Skeletal muscle tissue (tissue), 4 donors: ENCODE measurements around the gene PLEKHA5. TPM values are rescaled to one million over a fixed set of nuclear protein-coding genes. Genes with fewer than 3 reads are reported as not detected.

Experiments
- H3K27ac ChIP-seq: one replicate; pipeline ENCODE4 v1.7.0; 2013; ENCODE audit warnings: mild to moderate bottlenecking, low read depth, low read length, inconsistent platforms
- H3K27me3 ChIP-seq, 3 donors: one replicate each; pipeline ENCODE4 v1.7.0; 2013; ENCODE audit warnings: low read length in 3 of 3; ENCODE audit not compliant: control insufficient read depth in 3 of 3, insufficient read depth in 3 of 3
- H3K36me3 ChIP-seq, 3 donors: one replicate each; pipeline ENCODE4 v1.7.0; 2013; ENCODE audit warnings: low read length in 3 of 3; ENCODE audit not compliant: control insufficient read depth in 3 of 3, insufficient read depth in 3 of 3
- H3K4me1 ChIP-seq, 3 donors: one replicate each; pipeline ENCODE4 v1.7.0; 2013; ENCODE audit warnings: low read length in 3 of 3, mild to moderate bottlenecking in 3 of 3; ENCODE audit not compliant: control insufficient read depth in 3 of 3, insufficient read depth in 3 of 3
- H3K4me3 ChIP-seq, 3 donors: one replicate each; pipeline ENCODE4 v1.7.0; 2013; ENCODE audit warnings: low read length in 3 of 3
- H3K9ac ChIP-seq, 3 donors: one replicate each; pipeline ENCODE4 v1.7.0; 2013; ENCODE audit warnings: low read length in 3 of 3, mild to moderate bottlenecking in 3 of 3, moderate library complexity in 2 of 3, low read depth in 1 of 3
- H3K9me3 ChIP-seq, 3 donors: one replicate each; pipeline ENCODE4 v1.7.0; 2013; ENCODE audit warnings: low read length in 3 of 3; ENCODE audit not compliant: control insufficient read depth in 3 of 3
- total RNA-seq: library from RNA; depleted of rRNA; stranded (reverse); fragments of >200 nt; gene quantifications from one replicate; pipeline ENCODE4 v1.2.3, GENCODE V29; 2014
- donor health status: Osteomylitis.

The PLEKHA5 gene
- total RNA-seq, 1 donor from 2014 or later: 25.1 TPM

DNA sequence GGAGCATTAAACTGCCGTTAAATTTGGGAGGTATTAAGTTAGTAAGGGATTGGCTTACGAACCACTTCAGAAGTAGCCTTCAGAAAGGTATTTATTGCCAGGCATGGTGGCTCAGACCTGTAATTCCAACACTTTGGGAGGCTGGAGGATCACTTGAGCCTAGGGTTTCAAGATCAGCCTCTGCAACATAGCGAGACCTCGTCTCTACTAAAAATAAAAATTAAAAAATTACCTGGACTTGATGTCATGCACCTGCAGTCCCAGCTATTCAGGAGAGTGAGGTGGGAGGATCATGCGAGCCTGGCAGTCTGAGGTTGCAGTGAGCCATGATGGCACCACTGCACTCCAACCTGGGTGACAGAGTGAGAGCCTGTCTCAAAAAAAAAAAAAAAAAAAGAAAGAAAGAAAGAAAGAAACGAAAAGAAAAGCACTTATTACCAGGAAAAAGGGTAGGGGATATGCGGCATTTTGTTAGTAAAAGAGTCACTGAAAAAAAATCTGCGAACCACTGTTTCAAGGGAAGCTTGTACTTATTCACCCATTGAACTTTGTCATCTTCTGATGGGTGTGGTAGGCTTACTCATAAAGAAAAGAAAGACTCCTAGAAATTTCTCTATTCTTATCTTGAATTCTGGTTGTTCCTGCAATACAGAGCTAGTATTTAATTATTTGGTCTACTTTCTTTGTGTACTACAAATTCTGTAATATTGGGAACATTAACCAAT lies 33.6 kb upstream of the PLEKHA5 start:
- no peaks in the 10 kb centered on the region for H3K4me1 ChIP-seq
- no peaks in the 10 kb centered on the region for H3K27me3 ChIP-seq
- H3K9me3 ChIP-seq: no peaks in the 10 kb centered on the region
- no peak overlapping the region for H3K9ac ChIP-seq
- H3K4me3 ChIP-seq: no peak overlapping the region
- no peak overlapping the region for H3K27ac ChIP-seq
- H3K36me3 ChIP-seq: no peaks in the 10 kb centered on the region

DNA sequence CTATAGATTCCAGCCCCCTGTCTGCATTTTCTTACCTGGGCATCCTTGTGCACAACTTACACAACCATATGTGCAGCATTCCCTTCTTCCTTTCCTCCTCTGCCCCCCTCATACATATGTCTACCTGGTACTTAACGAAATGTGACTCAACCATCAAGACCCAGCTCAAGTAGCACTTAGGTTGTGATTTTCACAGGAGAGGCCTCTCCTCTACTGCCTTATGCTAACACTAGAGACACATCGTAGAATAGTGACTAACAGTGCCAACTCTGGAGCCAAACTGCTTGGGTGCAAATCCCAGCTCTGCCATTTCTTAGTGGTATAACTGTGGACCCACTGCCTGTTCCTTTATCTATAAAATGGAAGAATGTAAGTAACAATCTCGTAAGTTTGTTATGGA lies 24.1 kb upstream of the PLEKHA5 start:
- Histone ChIP-seq H3K4me1 (no peaks in the 10 kb centered on the region), H3K4me3 (no peak overlapping the region), H3K9me3 (no peaks in the 10 kb centered on the region), H3K27ac (no peak overlapping the region), H3K9ac (no peak overlapping the region), H3K36me3 (no peaks in the 10 kb centered on the region), H3K27me3 (no peaks in the 10 kb centered on the region)

DNA sequence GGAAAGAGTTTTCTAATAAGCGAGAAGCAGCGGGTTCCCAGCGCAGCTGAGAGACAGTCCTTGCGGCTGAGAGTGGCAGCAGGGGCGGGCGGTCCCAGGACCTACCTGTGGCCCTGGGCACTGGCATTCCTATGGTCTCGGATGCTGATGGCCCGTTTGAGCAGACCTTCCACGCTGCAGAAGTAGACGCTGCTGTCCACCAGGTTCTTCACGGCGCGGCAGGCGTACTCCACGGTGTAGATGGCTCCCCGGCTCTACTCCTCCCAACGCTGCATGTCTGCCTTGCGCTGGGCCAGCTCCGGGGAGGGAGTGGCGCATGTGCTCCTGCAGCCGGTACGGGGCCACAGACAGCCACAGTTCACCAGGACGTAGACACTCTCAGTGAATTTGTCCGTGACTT lies 21.8 kb upstream of the PLEKHA5 start:
- Histone ChIP-seq H3K4me1 (no peaks in the 10 kb centered on the region), H3K27me3 (no peaks in the 10 kb centered on the region)

DNA sequence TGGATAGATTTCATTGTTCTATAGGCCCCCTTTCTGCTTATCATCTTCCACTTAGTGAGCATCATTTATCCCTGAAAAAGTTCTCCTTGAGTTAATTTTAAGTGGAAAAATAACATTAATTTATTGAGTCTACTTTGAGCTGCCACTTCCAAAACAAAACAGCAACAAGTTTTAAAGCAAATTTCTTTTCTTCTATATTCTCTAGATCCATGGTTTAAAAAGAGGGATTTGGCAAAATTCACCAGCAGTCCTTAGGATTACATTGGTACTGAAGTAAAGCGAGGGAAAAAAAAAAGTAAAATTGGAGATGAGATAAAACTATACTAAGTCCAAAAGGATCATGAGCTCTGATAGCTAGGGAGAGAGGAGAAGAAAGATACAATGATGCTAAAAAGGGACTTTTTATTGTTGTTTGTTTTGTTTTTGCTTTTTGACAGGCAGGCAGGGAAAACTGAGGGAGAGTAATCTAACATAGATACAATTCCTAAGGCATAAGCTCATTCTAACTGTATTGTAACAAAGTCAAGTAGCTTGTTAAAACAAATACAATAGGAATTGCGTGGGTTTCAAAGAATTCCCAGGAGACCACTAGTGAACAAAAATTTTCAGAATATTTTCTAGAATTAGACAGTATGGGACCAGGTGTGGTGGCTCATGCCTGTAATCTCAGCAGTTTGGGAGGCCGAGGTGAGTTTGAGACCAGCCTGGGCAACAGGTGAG lies 19.2 kb upstream of the PLEKHA5 start:
- no peak overlapping the region for H3K27ac ChIP-seq
- H3K9ac ChIP-seq: no peak overlapping the region
- H3K27me3 ChIP-seq: no peaks in the 10 kb centered on the region
- H3K4me3 ChIP-seq: no peak overlapping the region
- H3K9me3 ChIP-seq: no peaks in the 10 kb centered on the region
- H3K36me3 ChIP-seq: no peaks in the 10 kb centered on the region
- H3K4me1 ChIP-seq: no peaks in the 10 kb centered on the region

More for the DNA sequence above, 21.8 kb upstream of the PLEKHA5 start:
- Histone ChIP-seq H3K9ac (no peak overlapping the region), H3K36me3 (no peaks in the 10 kb centered on the region), H3K4me3 (no peak overlapping the region), H3K27ac (no peak overlapping the region), H3K9me3 (no peaks in the 10 kb centered on the region)

DNA sequence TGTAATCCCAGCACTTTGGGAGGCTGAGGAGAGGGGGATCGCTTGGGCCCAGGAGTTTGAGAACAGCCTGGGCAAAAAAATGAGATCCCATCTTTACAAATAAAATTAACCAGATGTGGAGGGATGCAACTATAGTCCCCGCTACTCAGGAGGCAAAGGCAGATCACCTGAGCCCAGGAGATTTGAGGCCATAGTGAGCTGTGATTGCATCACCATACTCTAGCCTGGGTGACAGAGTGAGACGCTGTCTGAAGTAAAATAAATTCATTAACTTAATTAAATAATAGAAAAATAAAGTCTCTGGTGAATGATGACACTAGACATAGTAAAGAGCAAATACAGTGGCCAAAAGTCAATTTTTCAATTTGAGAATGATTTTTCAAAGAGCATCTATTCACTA lies 16.1 kb upstream of the PLEKHA5 start:
- Histone ChIP-seq H3K27me3 (no peaks in the 10 kb centered on the region), H3K9me3 (no peaks in the 10 kb centered on the region), H3K27ac (no peak overlapping the region), H3K9ac (no peak overlapping the region), H3K4me1 (no peaks in the 10 kb centered on the region), H3K4me3 (no peak overlapping the region), H3K36me3 (no peaks in the 10 kb centered on the region)

DNA sequence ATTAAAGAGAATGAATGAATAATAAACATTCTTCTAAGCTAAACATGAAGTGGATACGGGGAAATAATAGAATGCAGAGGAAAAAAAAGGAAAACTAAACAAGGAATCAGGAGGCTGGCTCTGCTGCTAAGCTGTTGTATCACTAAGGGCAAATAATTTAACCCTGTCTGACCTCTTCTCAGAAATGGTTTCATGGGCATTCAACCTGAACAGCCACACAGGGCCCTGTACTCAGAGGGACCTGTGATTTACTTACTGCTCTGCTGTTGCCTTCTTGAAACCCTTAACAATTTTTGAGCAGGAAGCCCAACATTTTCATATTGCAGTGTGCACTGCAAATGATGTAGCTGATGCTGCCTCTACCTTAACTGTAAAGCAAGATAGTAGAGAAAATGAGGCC lies 14.2 kb upstream of the PLEKHA5 start:
- Histone ChIP-seq H3K27ac (no peak overlapping the region), H3K9ac (no peak overlapping the region), H3K4me3 (no peak overlapping the region), H3K9me3 (no peaks in the 10 kb centered on the region), H3K36me3 (no peaks in the 10 kb centered on the region), H3K4me1 (no peaks in the 10 kb centered on the region), H3K27me3 (no peaks in the 10 kb centered on the region)

DNA sequence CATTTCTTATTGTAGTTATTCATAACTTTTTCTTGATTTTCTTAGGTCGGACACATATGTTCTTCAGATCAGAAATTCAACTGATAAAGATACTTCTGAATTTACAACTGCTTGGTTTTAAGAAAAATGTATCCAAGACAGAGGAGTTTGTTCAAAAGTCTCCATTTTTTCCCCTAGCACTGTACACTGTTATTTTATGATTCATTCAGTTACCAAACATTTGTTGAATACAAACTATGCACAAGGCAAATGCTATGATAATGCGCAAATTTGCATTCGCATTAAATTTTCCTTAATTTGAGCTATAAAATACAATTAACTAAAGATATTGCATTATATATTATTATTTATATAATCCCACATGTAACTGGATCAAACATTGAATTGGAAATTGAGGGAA lies 10.1 kb upstream of the PLEKHA5 start:
- Histone ChIP-seq H3K4me1 (no peaks in the 10 kb centered on the region), H3K9ac (no peak overlapping the region), H3K4me3 (no peak overlapping the region), H3K27me3 (no peaks in the 10 kb centered on the region), H3K27ac (no peak overlapping the region), H3K36me3 (no peaks in the 10 kb centered on the region), H3K9me3 (no peaks in the 10 kb centered on the region)

DNA sequence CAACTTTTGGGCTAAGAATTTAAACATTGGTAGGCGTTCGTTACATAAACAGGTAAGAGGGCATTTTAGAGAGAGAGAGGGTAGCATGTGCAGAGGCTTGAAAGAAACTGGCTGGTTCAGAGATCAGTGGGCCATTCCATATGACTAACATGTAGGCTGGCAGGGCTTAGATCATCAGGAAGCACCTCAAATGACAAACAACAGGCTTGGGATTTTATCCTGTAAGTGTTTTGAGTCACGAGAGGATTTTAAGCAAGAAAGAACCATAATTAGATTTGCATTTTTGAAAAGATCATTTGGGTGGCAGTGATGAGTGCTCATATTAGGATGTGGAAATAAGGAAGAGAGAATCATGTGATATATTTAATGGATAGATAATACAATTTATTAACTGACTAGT lies 8.7 kb upstream of the PLEKHA5 start:
- H3K9me3 ChIP-seq: no peaks in the 10 kb centered on the region
- no peak overlapping the region for H3K4me3 ChIP-seq
- no peaks in the 10 kb centered on the region for H3K27me3 ChIP-seq

DNA sequence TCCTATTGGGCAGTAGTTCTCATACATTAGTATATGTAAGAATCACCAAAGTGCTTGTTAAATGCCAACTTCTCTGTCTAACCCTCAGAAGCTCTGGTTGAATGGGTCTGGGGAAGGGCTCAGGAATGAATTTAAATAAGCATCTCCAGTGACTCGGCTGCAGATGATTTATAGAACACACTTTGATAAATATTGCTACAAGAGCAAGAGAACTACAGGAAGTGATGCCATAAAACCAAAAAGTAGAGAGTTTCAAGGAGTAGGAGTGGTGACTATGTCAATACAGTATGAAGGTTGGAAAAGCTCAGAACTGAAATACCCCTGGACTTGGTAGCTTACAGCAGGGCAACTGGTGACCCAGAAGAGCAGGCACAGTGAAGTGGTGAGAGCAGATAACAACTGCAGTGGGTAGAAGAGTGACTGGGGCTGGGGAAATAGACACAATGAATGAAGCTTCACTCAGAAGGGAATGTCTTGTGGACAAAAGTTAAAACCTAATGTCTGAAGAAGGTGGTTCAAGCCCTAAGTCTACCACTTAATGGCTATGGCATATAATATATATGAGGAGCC lies 8.0 kb upstream of the PLEKHA5 start:
- H3K4me1 ChIP-seq: no peaks in the 10 kb centered on the region
- no peaks in the 10 kb centered on the region for H3K36me3 ChIP-seq
- peaks cover 0 to 2% (median 0%) of the 10 kb centered on the region in 3 donors for H3K9me3 ChIP-seq
- H3K4me3 ChIP-seq: no peak overlapping the region
- H3K27ac ChIP-seq: no peak overlapping the region
- H3K27me3 ChIP-seq: no peaks in the 10 kb centered on the region
- no peak overlapping the region for H3K9ac ChIP-seq

More for the DNA sequence above, 8.7 kb upstream of the PLEKHA5 start:
- Histone ChIP-seq H3K4me1 (no peaks in the 10 kb centered on the region), H3K9ac (no peak overlapping the region), H3K27ac (no peak overlapping the region), H3K36me3 (no peaks in the 10 kb centered on the region)

DNA sequence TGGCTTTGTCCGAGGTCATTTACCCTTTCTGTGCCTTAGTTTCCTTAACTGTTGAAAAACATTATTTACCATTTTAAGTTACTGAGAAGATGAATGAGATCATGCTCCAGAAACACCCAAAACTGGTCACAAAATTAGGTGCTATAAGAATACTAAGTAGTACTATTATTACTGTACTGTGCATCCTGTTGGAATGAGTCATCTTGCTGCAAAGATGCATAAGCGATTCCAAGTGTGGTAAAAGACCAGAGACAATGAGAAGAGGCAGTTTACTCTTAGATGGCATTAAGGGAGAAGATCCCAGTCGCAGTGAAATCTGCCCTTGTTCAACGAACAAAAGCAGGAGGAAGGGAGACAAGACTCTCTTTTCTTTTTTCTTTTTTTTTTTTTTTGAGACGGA lies 4.2 kb upstream of the PLEKHA5 start:
- Histone ChIP-seq H3K36me3 (no peaks in the 10 kb centered on the region), H3K27me3 (no peaks in the 10 kb centered on the region), H3K9ac (no peak overlapping the region), H3K4me1 (peaks cover 0 to 2% (median 2%) of the 10 kb centered on the region in 3 donors), H3K4me3 (no peak overlapping the region), H3K9me3 (peaks cover 4 to 7% (median 6%) of the 10 kb centered on the region in 3 donors), H3K27ac (no peak overlapping the region)
